SK-N-MC (cell line): ENCODE data around the gene CFDP1.

ENCODE experiments used
- EZH2 ChIP-seq: fragments of 200-600 bp; sonication (generic); IDR thresholded peaks from one replicate; pipeline ENCODE4 v1.6.1; 2017; ENCODE audit warnings: antibody characterized with exemption
- POLR2AphosphoS5 ChIP-seq: IDR thresholded peaks from 2 replicates; pipeline ENCODE4 v1.6.1; 2012; ENCODE audit warnings: mild to moderate bottlenecking, low read depth, low read length, borderline replicate concordance

DNA sequence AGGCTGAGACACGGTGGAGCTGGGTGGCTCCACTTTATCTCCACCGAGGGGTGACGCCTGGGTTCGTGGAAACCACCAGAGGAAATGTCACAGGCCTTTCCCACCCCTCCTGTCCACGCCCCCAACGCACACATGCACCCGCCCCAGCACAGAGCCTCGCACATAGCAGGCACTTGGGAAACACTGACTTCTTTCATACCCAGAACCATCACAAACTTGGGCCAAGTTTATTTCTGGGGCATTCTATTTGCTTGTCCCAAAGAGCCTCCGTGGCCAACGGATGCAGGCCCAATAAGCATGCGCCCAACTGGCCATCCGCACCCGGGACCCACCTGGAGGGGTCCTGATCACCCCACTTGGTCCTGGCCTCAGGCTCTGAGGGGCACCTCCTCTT, 185.2 kb downstream of the CFDP1 start:
- no peak for TF ChIP-seq EZH2
- no peak for TF ChIP-seq POLR2AphosphoS5
